GM11168 (cell line): ENCODE measurements around the gene TANGO2.

Experiments used
- in situ Hi-C: fragments of 300-500 bp; cut with MboI; formaldehyde crosslinking; loops from one replicate; pipeline ENCODE4 v1.12.0; 2022; ENCODE audit warnings: low sequenced_read_pairs; ENCODE audit not compliant: unreplicated experiment

The TANGO2 gene

GRCh38 chr22:20024650-20025397 lies 3.9 kb downstream of the TANGO2 start:
- in situ Hi-C loops, result no loop called here

- in situ Hi-C loops, result no loop called here
Measured at GRCh38 chr22:20025401-20026203, 4.7 kb downstream of the TANGO2 start.

- in situ Hi-C loops, result no loop called here
Measured at GRCh38 chr22:20026204-20026908, 5.4 kb downstream of the TANGO2 start.

- in situ Hi-C loops, result no loop called here
Measured at GRCh38 chr22:20026996-20027601, 6.2 kb downstream of the TANGO2 start.

- in situ Hi-C loops, result no loop called here
Measured at GRCh38 chr22:20027966-20028854, 7.3 kb downstream of the TANGO2 start.

GRCh38 chr22:20028855-20029549 lies 8.1 kb downstream of the TANGO2 start:
- in situ Hi-C loops, result no loop called here

- in situ Hi-C loops, result no loop called here
Measured at GRCh38 chr22:20029550-20030225, 8.8 kb downstream of the TANGO2 start.

- in situ Hi-C loops, result no loop called here
Measured at GRCh38 chr22:20031732-20032406, 11.0 kb downstream of the TANGO2 start.

GRCh38 chr22:20032407-20032991 lies 11.6 kb downstream of the TANGO2 start:
- in situ Hi-C loops, result no loop called here

- in situ Hi-C loops, result no loop called here
Measured at GRCh38 chr22:20033045-20033706, 12.3 kb downstream of the TANGO2 start.

GRCh38 chr22:20034143-20034542 lies 13.2 kb downstream of the TANGO2 start:
- in situ Hi-C loops, result no loop called here

- in situ Hi-C loops, result no loop called here
Measured at GRCh38 chr22:20035375-20036083, 14.6 kb downstream of the TANGO2 start.

GRCh38 chr22:20036084-20036482 lies 15.2 kb downstream of the TANGO2 start:
- in situ Hi-C loops, result no loop called here

GRCh38 chr22:20036535-20037392 lies 15.9 kb downstream of the TANGO2 start:
- in situ Hi-C loops, result no loop called here

GRCh38 chr22:20037419-20037818 lies 16.5 kb downstream of the TANGO2 start:
- in situ Hi-C loops, result no loop called here

- in situ Hi-C loops, result no loop called here
Measured at GRCh38 chr22:20038574-20038973, 17.7 kb downstream of the TANGO2 start.
